Middle frontal gyrus (tissue), 1 donor: Measurements from ENCODE around the gene SUPV3L1.

Source experiments
- DNase-seq: peaks from one replicate; pipeline ENCODE4 v3.0.0-alpha.2; 2015; ENCODE audit warnings: low spot score; ENCODE audit errors: extremely low spot score

SUPV3L1 gene

GRCh38 chr10:69202332-69202731, 22.3 kb downstream of the SUPV3L1 start:
- DNase-seq, result no peak

GRCh38 chr10:69208761-69209160, 28.7 kb downstream of the SUPV3L1 start:
- DNase-seq, result no peak

GRCh38 chr10:69209787-69210484, 29.9 kb downstream of the SUPV3L1 start:
- DNase-seq, result no peak

GRCh38 chr10:69211104-69211503, 31.1 kb downstream of the SUPV3L1 start:
- DNase-seq, result no peak

- no peak for DNase-seq
Measured at GRCh38 chr10:69211524-69211923, 31.5 kb downstream of the SUPV3L1 start.

- no peak for DNase-seq
Measured at GRCh38 chr10:69213591-69214311, 33.7 kb downstream of the SUPV3L1 start.

- DNase-seq, result no peak
Measured at GRCh38 chr10:69214666-69215131, 34.7 kb downstream of the SUPV3L1 start.

GRCh38 chr10:69215405-69216171, 35.6 kb downstream of the SUPV3L1 start:
- DNase-seq, result no peak

GRCh38 chr10:69216577-69217118, 36.6 kb downstream of the SUPV3L1 start:
- no peak for DNase-seq

- DNase-seq, result no peak
Measured at GRCh38 chr10:69217119-69217754, 37.2 kb downstream of the SUPV3L1 start.

- DNase-seq, result no peak
Measured at GRCh38 chr10:69218831-69219230, 38.8 kb downstream of the SUPV3L1 start.

GRCh38 chr10:69220041-69220451, 40.0 kb downstream of the SUPV3L1 start, which contains the start of gene HKDC1:
Gene HKDC1 (plus strand): TSS chr10:69220332. CDS start chr10:69220436, 104 bp downstream.
- no peak for DNase-seq

GRCh38 chr10:69220507-69220906, 40.5 kb downstream of the SUPV3L1 start:
- DNase-seq, result no peak

- DNase-seq, result no peak
Measured at GRCh38 chr10:69222157-69223027, 42.4 kb downstream of the SUPV3L1 start.

GRCh38 chr10:69223028-69223342, 43.0 kb downstream of the SUPV3L1 start:
- no peak for DNase-seq

GRCh38 chr10:69224862-69225657, 45.0 kb downstream of the SUPV3L1 start:
- DNase-seq, result no peak

- DNase-seq, result no peak
Measured at GRCh38 chr10:69225681-69226080, 45.6 kb downstream of the SUPV3L1 start.

GRCh38 chr10:69226919-69227450, 47.0 kb downstream of the SUPV3L1 start:
- DNase-seq, result no peak

GRCh38 chr10:69228151-69228550, 48.1 kb downstream of the SUPV3L1 start:
- no peak for DNase-seq
